H9 (cell line): Measurements from ENCODE around the gene ITIH4. TPM values are rescaled to one million over a fixed set of nuclear protein-coding genes. Genes with fewer than 3 reads are reported as not detected.

ENCODE experiments used
- DNase-seq: peaks from one replicate; pipeline ENCODE4 v3.0.0-alpha.2; 2017
- H2AFZ ChIP-seq: one replicate; pipeline ENCODE4 v1.6.1; 2013; ENCODE audit warnings: mild to moderate bottlenecking, low read length, control low read depth, moderate library complexity
- H2AK5ac ChIP-seq: 2 replicates; pipeline ENCODE4 v1.6.1; 2013; ENCODE audit warnings: low read length, control low read depth, mixed read lengths; ENCODE audit not compliant: insufficient read length
- H2BK120ac ChIP-seq: one replicate; pipeline ENCODE4 v1.6.1; 2013; ENCODE audit warnings: low read depth, mild to moderate bottlenecking, low read length, control low read depth, inconsistent platforms; ENCODE audit not compliant: poor library complexity, severe bottlenecking
- H2BK12ac ChIP-seq: 2 replicates; pipeline ENCODE4 v1.6.1; 2013; ENCODE audit warnings: low read length, control low read depth, mixed read lengths, low read depth; ENCODE audit not compliant: insufficient read length
- H2BK15ac ChIP-seq: 2 replicates; pipeline ENCODE4 v1.6.1; 2013; ENCODE audit warnings: low read depth, low read length, control low read depth
- H2BK20ac ChIP-seq: one replicate; pipeline ENCODE4 v1.6.1; 2013; ENCODE audit warnings: low read depth, mild to moderate bottlenecking, low read length, control low read depth, inconsistent platforms; ENCODE audit not compliant: poor library complexity, severe bottlenecking
- H2BK5ac ChIP-seq: 2 replicates; pipeline ENCODE4 v1.6.1; 2013; ENCODE audit warnings: low read length, control low read depth, mixed read lengths; ENCODE audit not compliant: insufficient read length
- H3K14ac ChIP-seq: 2 replicates; pipeline ENCODE4 v1.6.1; 2013; ENCODE audit warnings: low read length, control low read depth; ENCODE audit not compliant: insufficient read depth
- H3K18ac ChIP-seq: 2 replicates; pipeline ENCODE4 v1.6.1; 2013; ENCODE audit warnings: low read depth, mild to moderate bottlenecking, mixed read lengths, low read length, control low read depth; ENCODE audit not compliant: insufficient read length
- H3K23ac ChIP-seq: 2 replicates; pipeline ENCODE4 v1.6.1; 2013; ENCODE audit warnings: low read length, control low read depth, mixed read lengths, low read depth; ENCODE audit not compliant: insufficient read length
- H3K23me2 ChIP-seq: 2 replicates; pipeline ENCODE4 v1.6.1; 2013; ENCODE audit warnings: low read depth, mild to moderate bottlenecking, mixed read lengths, low read length, control low read depth; ENCODE audit not compliant: insufficient read length, poor library complexity, severe bottlenecking
- H3K27ac ChIP-seq: 2 replicates; pipeline ENCODE4 v1.5.1; 2013; ENCODE audit warnings: low read length, control low read depth, mixed read lengths, low read depth; ENCODE audit not compliant: insufficient read length
- H3K27me3 ChIP-seq: 2 replicates; pipeline ENCODE4 v1.6.1; 2013; ENCODE audit warnings: low read length, control low read depth, inconsistent platforms; ENCODE audit not compliant: insufficient read depth
- H3K4ac ChIP-seq: 2 replicates; pipeline ENCODE4 v1.6.1; 2013; ENCODE audit warnings: low read depth, mild to moderate bottlenecking, control low read depth, inconsistent platforms, low read length, moderate library complexity
- H3K4me1 ChIP-seq: 2 replicates; pipeline ENCODE4 v1.6.1; 2013; ENCODE audit warnings: low read length, control low read depth, inconsistent platforms; ENCODE audit not compliant: insufficient read depth
- H3K4me2 ChIP-seq: 2 replicates; pipeline ENCODE4 v1.6.1; 2013; ENCODE audit warnings: low read length, control low read depth, mixed read lengths; ENCODE audit not compliant: insufficient read length, insufficient read depth
- H3K56ac ChIP-seq: 2 replicates; pipeline ENCODE4 v1.6.1; 2013; ENCODE audit warnings: low read depth, mild to moderate bottlenecking, mixed read lengths, low read length, control low read depth; ENCODE audit not compliant: insufficient read length
- H3K79me1 ChIP-seq: 2 replicates; pipeline ENCODE4 v1.6.1; 2013; ENCODE audit warnings: low read depth, mild to moderate bottlenecking, moderate library complexity, low read length, control low read depth, inconsistent platforms; ENCODE audit not compliant: insufficient read depth, poor library complexity, severe bottlenecking
- H3K79me2 ChIP-seq: 2 replicates; pipeline ENCODE4 v1.6.1; 2013; ENCODE audit warnings: low read length, control low read depth, inconsistent platforms; ENCODE audit not compliant: insufficient read depth
- H3K9ac ChIP-seq: 2 replicates; pipeline ENCODE4 v1.6.1; 2013; ENCODE audit warnings: low read length, control low read depth, mixed read lengths; ENCODE audit not compliant: insufficient read length; ENCODE audit errors: extremely low read depth
- H3K9me3 ChIP-seq: one replicate; pipeline ENCODE4 v1.6.1; 2013; ENCODE audit warnings: low read depth, low read length, inconsistent platforms; ENCODE audit not compliant: control insufficient read depth
- H3T11ph ChIP-seq: one replicate; pipeline ENCODE4 v1.6.1; 2013; ENCODE audit warnings: mild to moderate bottlenecking, low read length, control low read depth, inconsistent platforms
- H4K20me1 ChIP-seq: one replicate; pipeline ENCODE4 v1.6.1; 2013; ENCODE audit not compliant: control insufficient read depth, insufficient read length, insufficient read depth
- H4K5ac ChIP-seq: 2 replicates; pipeline ENCODE4 v1.6.1; 2013; ENCODE audit warnings: low read depth, mild to moderate bottlenecking, mixed read lengths, low read length, control low read depth; ENCODE audit not compliant: insufficient read length
- H4K8ac ChIP-seq: replicated peaks from 2 replicates; pipeline ENCODE4 v1.6.1; 2013; ENCODE audit warnings: low read length, control low read depth, mixed read lengths, low read depth; ENCODE audit not compliant: insufficient read length
- H4K91ac ChIP-seq: 2 replicates; pipeline ENCODE4 v1.6.1; 2013; ENCODE audit warnings: low read depth, mild to moderate bottlenecking, moderate library complexity, mixed read lengths, low read length, control low read depth; ENCODE audit not compliant: insufficient read length
- H3K27ac Mint-ChIP-seq, 3 experiments: 2 replicates in 2 of 3; 3 replicates in 1 of 3; pipeline ENCODE4 v1.8.0; 2020 to 2021; ENCODE audit warnings: mixed read lengths in 3 of 3, mild to moderate bottlenecking in 1 of 3, moderate library complexity in 1 of 3
- H3K27me3 Mint-ChIP-seq: 2 replicates; pipeline ENCODE4 v1.8.0; 2021; ENCODE audit warnings: low read depth, mild to moderate bottlenecking, moderate library complexity, mixed read lengths
- H3K36me3 Mint-ChIP-seq, 3 experiments: 2 replicates in 2 of 3; 3 replicates in 1 of 3; pipeline ENCODE4 v1.8.0; 2020 to 2021; ENCODE audit warnings: low read depth in 3 of 3, mixed read lengths in 3 of 3; ENCODE audit not compliant: insufficient read depth in 1 of 3
- H3K4me1 Mint-ChIP-seq, 2 experiments: 2 replicates each; pipeline ENCODE4 v1.8.0; 2020; ENCODE audit warnings: mixed read lengths in 2 of 2
- H3K4me3 Mint-ChIP-seq, 2 experiments: 2 replicates in 1 of 2; 3 replicates in 1 of 2; pipeline ENCODE4 v1.8.0; 2020 to 2021; ENCODE audit warnings: mild to moderate bottlenecking in 2 of 2, mixed read lengths in 2 of 2, moderate library complexity in 1 of 2
- H3K9me3 Mint-ChIP-seq, 2 experiments: 2 replicates in 1 of 2; 3 replicates in 1 of 2; pipeline ENCODE4 v1.8.0; 2020; ENCODE audit warnings: mild to moderate bottlenecking in 2 of 2, mixed read lengths in 2 of 2, moderate library complexity in 1 of 2
- WGBS: extraction: QIAGEN DNeasy Blood & Tissue Kit; methylation state at CpG from one replicate; pipeline ENCODE4 v1.1.7; 2013; ENCODE audit warnings: missing lambda C conversion rate, low lambda C conversion rate, mixed read lengths; ENCODE audit not compliant: insufficient read length; ENCODE audit errors: extremely low coverage; 5-methylcytosine and 5-hydroxymethylcytosine counted together
- total RNA-seq: library from RNA; stranded (reverse); gene quantifications from 2 replicates; pipeline ENCODE4 v1.2.1, GENCODE V29; 2021
- TF ChIP-seq, protein P1 (sequence below): fragments of 200-600 bp; sonication (generic); conservative IDR thresholded peaks from 3 replicates; pipeline ENCODE4 v1.8.0; 2021; ENCODE audit warnings: antibody characterized with exemption, mild to moderate bottlenecking

Gene ITIH4
- total RNA-seq, 1 experiment from 2014 or later: 3.0 TPM

GRCh38 chr3:52798978-52799476 lies 31.4 kb downstream of the ITIH4 start:
- Mint-ChIP-seq H3K27ac (peak overlapping the region in 1 of 3 experiments; percentile 75; a peak in 2 of 7 replicates), H3K4me3 (no peak overlapping the region), H3K36me3 (no peaks in the 10 kb centered on the region), H3K9me3 (no peaks in the 10 kb centered on the region), H3K27me3 (0 out of 2 replicates have a peak, but pooled peaks cover 2% of the 10 kb centered on the region), H3K4me1 (peaks cover 6 to 8% of the 10 kb centered on the region in 2 experiments; a peak in 3 of 4 replicates)
- no peaks in the 10 kb centered on the region for H3K23me2 ChIP-seq
- H3K79me1 ChIP-seq: no peaks in the 10 kb centered on the region
- WGBS: no CpG with 5 or more reads among the region's 14 CpGs
- H3K4me1 ChIP-seq: no peaks in the 10 kb centered on the region
- H3K4me2 ChIP-seq: no peak overlapping the region
- peak; percentile 79 for DNase-seq
- no peak overlapping the region for H2AFZ ChIP-seq
- H2BK120ac ChIP-seq: no peak overlapping the region
- no peak overlapping the region for H2BK15ac ChIP-seq
- H2BK20ac ChIP-seq: no peak overlapping the region
- no peak overlapping the region for H3K23ac ChIP-seq
- no peak overlapping the region for H4K91ac ChIP-seq
- H3K79me2 ChIP-seq: no peaks in the 10 kb centered on the region
- no peak overlapping the region for H2BK5ac ChIP-seq
- no peak overlapping the region for H3K4ac ChIP-seq
- H4K5ac ChIP-seq: no peak overlapping the region
- H3K14ac ChIP-seq: no peak overlapping the region
- H3K27ac ChIP-seq: no peak overlapping the region
- H3K9me3 ChIP-seq: no peaks in the 10 kb centered on the region
- H3T11ph ChIP-seq: no peak overlapping the region
- H4K8ac ChIP-seq: no peak overlapping the region
- no peak overlapping the region for H3K18ac ChIP-seq
- TF ChIP-seq, protein P1, sequence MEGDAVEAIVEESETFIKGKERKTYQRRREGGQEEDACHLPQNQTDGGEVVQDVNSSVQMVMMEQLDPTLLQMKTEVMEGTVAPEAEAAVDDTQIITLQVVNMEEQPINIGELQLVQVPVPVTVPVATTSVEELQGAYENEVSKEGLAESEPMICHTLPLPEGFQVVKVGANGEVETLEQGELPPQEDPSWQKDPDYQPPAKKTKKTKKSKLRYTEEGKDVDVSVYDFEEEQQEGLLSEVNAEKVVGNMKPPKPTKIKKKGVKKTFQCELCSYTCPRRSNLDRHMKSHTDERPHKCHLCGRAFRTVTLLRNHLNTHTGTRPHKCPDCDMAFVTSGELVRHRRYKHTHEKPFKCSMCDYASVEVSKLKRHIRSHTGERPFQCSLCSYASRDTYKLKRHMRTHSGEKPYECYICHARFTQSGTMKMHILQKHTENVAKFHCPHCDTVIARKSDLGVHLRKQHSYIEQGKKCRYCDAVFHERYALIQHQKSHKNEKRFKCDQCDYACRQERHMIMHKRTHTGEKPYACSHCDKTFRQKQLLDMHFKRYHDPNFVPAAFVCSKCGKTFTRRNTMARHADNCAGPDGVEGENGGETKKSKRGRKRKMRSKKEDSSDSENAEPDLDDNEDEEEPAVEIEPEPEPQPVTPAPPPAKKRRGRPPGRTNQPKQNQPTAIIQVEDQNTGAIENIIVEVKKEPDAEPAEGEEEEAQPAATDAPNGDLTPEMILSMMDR: peak; percentile 85
- H3K9ac ChIP-seq: no peak overlapping the region
- no peak overlapping the region for H2AK5ac ChIP-seq
- H4K20me1 ChIP-seq: no peaks in the 10 kb centered on the region
- no peaks in the 10 kb centered on the region for H3K27me3 ChIP-seq
- H2BK12ac ChIP-seq: no peak overlapping the region
- H3K56ac ChIP-seq: no peak overlapping the region
